NCI-H345 treated with DMSO at 0.1 percent for 48 hours (cell line): ENCODE results near the gene NUBPL.
"Not testable (repeated sequence)": the region's sequence is repeated elsewhere in the genome, so short reads cannot be mapped to it uniquely, and the experiment has no call there.

Source experiments
- DNase-seq: peaks from one replicate; lab custom pipeline; 2025; ENCODE audit not compliant: unreplicated experiment; lab: John Stamatoyannopoulos, UW

Gene NUBPL

DNA sequence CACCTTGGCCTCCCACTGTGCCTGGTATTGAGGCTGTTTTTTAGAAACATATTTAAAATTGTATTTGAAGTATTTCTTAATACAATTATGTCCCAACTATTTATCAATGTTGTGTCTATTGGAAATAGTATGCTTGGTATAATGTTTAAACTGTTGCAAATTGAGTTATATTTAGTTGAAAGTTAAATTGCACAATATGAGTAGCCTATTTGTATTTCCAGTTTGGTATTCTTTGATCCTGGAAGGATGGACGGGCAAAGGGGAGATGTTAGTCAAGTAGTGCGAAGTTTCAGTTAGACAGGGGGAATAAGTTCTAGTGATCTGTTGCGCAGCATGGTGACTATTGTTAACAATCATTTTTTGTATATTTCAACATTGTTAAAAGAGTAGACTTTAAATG is 111.5 kb downstream of the NUBPL start:
- DNase-seq = no peak

DNA sequence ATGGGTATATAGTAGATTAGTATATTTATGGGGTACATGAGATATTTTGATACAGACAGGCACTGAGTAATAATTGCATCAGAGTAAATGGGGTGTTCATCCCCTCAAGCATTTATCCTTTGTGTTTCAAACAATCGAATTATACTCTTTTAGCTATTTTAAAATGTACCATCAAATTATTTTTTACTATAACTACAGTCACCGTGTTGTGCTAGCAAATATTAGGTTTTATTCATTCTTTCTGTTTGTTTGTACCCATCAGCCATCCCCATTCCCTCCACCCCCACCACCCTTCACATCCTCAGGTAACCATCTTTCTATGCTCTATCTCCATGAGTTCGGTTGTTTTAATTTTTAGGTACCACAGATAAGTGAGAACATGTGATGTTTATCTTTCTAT is 115.8 kb downstream of the NUBPL start:
- DNase-seq = no peak

DNA sequence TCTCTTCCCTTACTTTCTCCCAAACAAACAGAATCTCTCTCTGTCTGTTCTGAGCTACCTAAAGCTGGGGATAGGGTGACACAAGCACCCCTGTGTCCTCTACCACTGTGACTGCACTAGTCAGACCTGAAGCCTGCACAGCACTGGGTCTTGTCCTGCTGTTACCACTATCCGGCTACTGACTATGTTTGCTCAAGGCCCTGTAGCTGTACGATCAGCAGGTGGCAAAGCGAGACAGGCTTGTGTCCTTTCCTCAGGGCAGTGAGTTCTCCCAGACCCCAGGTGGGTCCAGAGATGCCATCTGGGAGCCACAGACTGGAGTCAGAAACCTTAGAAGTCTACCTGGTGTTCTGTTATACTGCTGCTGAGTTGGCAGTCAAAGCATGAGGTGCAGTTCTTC is 116.4 kb downstream of the NUBPL start:
- DNase-seq = no peak

DNA sequence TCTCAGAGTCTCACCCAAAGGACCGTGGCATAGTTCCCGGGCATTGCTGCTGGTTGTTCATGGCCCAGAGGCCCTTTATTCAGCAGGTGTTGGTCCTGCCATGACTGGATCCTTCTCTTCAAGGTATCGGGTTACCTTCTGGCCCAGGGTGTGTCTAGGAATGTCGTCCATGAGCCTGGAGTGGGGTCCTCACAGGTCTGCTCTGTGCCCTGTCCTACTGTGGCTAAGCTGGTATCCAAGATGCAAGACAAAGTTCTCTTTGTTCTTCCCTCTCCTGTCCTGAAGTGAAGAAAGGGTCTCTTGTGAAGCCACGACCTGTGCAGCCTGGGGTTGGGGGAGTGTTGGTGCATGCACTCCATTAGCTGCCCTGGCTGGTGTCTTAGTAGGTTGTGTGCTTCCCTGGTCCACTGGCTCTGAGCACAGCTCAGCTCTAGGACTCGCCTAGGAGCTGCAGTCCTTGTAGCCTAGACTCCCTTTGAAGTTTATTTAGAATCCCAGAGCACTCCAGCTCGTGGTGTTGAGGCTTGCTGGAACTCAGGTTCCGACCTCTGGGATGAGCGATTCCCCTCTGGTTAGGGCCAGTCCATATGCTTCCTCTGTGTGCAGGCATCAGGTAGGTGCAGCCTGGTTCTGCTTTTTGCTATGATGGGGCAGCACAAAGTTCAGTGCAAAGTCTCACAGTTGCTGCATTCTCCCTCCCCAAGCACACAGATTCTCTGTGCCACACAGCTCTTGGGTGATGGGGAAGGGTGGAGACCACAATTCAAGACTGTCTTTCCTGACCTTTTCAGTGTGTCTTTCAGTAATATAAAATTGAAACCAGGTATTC is 117.4 kb downstream of the NUBPL start:
- DNase-seq = no peak

DNA sequence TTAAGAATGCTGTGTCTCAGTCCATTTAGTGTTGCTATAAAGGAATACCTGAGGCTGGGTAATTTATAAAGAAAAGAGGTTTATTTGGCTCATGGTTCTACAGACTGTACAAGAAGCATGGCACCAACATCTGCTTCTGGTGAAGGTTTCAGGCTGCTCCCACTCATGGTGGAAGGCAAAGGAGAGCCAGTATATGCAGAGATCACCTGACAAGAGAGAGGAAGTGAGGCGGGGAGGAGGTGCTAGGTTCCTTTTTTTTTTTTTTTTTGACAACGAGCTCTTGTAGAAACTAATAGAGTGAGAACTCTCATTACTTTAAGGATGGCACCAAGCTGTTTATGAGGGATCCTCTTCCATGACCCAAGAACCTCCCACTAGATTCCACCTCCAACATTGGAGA is 121.6 kb downstream of the NUBPL start:
- no peak for DNase-seq

DNA sequence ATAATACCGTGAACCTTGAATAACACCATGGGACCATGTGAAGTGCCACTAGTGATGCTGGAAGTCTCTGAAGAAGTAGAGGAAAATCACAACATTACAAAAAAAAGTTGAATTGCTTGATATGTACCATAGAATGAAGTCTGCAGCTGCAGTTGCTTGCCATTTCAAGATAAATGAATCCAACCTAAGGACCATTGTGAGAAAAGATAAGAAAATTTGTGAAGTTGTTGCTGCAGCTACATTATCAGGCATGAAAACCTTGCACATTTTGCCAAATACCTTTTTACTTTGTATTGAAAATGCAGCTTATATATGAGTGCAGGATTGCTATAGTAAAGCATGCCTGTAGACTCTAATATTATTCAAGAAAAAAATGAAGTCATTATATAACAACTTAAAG is 126.5 kb downstream of the NUBPL start:
- no peak for DNase-seq

DNA sequence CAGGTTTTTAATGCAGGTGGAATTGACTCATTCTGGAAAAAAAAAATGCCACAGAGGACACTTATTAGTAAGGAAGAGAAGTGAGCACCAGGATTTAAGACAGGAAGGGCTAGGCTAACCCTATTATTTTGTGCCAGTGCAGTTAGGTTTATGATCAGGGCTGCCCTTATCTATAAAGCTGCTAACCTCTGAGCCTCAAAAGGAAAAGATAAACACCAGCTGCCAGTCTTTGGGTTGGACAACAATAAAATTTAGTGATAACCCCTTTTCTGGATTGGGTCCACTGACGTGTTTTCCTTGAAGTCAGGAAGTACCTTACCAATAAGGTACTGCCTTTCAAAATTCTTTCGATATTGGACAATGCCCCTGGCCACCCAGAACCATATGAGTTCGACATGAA is 128.9 kb downstream of the NUBPL start:
- DNase-seq = no peak

DNA sequence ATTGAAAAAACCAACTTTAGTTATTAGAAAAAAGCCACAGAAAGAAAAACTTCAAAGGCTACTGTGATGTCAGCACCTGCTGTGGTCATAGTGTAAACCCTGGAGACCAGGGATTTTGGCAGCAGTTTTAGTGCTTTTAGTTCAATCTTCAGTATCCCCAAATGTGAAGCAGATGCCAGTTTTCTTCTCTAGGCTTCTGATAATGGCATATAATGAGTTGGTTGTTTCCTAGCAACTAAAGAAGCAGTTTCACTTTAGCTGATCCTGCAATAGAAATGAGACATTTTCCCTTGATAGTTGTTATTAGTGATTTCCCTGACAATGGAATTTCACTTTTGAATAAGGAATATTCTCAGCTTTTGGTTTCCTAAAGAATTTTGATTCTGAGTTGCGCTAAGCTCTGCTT is 131.2 kb downstream of the NUBPL start:
- DNase-seq = no peak

DNA sequence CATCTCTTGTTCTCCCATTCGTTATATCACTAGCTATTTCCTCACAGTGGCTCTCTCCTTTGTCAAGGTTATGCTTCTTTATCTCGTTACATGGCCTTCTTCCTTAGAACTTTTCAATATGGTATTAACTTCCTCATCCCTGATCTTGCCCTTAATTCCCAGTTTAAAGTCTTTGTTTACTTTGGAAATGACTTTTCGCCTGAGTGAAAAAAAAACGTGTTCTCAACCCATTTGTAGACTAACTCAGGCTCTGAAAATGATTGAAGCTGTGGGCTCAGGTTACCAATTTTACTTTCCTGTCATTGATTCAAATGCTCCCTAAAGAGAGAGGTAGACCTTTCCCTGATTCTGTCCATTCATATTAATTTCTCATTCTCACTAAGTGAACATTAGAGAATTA is 135.2 kb downstream of the NUBPL start:
- no peak for DNase-seq

DNA sequence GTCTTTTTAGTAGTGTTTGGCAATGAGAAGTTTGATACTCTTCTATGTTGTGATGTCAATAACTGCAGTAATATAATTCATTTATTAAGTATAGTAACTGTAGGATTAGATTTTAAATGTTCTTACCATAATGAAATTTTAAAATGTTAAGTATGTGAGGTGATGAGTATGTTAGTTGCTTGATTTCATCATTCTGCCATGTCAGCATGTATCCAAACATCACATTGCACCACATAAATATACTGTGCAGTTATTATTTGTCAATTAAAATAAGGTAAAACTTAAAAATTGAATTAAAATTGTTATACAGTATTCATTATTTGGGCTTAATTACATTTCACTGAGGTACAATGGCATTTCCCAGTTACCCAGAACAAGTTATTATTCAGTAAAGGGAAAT is 138.6 kb downstream of the NUBPL start:
- DNase-seq = no peak

DNA sequence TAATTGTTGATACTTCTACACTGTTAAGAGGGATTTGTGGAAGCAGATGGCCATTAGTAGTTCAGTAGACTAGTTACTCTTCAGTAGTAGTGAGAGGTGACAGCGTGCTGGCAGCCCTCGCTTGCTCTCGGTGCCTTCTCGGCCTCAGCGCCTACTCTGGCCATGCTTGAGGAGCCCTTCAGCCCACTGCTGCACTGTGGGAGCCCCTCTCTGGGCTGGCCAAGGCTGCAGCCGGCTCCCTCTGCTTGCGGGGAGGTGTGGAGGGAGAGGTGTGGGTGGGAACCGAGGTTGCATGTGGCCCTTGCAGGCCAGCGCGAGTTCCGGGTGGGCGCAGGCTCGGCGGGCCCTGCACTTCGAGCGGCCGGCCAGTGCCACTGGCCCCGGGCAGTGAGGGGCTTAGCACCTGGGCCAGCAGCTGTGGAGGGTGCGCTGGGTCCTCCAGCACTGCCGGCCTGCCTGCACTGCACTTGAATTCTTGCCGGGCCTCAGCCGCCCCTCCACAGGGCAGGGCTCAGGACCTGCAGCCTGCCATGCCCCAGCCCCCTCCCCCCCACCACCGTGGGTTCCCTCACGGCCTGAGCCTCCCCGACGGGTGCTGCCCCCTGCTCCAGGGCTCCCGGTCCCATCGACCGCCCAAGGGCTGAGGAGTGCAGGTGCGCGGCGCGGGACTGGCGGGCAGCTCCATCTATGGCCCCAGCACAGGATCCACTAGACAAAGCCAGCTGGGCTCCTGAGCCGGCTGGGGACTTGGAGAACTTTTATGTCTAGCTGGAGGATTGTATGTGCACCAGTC is 139.3 kb downstream of the NUBPL start:
- no peak for DNase-seq

DNA sequence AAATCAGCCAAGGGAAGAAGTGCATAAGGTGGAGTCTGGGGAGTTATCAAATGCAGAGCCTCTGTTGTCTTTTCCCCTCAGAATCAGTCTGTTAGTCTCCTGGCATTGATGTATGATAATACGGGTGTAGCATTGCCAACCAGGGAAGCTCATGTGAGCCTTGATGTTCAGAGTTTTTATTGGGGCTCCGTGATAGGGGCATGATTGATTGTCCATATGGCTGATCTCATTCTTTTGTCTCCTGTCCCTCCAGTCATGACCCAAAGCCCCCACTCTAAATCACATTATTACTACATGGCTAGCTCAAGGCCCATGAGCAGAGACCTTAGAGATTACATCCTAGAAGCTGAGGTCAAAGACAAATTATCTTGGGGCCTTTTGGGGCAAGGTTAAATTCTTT is 140.9 kb downstream of the NUBPL start:
- DNase-seq = no peak

DNA sequence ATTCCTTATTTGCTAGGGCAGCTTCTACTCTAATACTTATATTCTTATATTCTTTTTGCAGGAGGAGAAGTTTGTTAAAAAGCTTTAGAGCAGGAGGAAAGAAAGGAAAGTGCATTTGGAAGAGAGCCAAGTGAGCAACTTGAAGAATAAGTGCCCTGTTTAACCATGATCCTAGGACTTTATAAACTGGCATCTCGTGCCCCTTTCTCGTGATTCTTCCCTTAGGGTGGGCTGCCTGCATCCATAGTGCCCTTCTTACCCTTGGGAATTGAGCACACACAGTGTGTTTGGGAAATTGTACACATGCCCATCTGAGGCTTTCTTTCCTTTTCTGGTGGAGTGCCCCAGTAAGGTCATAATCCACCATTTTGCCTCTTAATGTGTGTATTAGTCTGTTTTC is 141.9 kb downstream of the NUBPL start:
- no peak for DNase-seq

DNA sequence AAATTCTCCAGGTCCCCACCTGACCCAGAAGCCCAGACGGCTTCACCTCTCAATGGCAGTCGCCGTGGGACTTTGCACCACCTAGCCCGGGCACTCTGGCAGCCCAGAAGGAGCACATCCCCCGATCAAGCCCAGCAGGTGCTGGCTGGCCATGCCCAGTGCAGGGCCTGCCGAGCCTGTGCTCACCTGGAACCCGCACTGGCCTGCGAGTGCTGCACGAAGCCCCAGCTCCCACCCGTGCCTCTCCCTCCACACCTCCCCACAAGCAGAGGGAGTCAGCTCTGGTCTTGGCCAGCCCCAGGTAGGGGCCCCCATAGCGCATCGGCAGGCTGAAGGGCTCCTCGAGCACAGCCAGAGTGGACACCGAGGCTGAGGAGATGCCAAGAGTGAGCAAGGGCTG is 144.5 kb downstream of the NUBPL start:
- no peak for DNase-seq

DNA sequence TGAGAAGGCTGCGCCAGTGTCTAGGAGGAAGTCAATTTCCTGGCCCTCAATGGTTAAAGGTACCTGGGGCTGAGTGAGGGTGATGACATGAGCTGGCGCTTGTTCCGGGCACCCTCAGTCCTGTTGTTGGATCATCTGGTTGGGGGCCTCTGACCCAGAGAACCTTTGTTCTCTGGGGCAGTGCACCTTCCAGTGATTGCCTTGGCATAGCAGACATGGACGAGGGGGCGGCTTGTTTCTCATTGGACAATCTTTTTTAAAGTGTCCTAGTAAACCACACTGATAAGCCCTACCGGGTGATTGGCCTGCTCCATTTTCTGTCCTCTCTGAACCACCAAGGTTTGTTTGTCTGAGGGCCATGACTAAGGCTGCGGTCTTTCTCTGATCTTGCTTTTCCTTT is 147.5 kb downstream of the NUBPL start:
- DNase-seq = not testable (repeated sequence)

DNA sequence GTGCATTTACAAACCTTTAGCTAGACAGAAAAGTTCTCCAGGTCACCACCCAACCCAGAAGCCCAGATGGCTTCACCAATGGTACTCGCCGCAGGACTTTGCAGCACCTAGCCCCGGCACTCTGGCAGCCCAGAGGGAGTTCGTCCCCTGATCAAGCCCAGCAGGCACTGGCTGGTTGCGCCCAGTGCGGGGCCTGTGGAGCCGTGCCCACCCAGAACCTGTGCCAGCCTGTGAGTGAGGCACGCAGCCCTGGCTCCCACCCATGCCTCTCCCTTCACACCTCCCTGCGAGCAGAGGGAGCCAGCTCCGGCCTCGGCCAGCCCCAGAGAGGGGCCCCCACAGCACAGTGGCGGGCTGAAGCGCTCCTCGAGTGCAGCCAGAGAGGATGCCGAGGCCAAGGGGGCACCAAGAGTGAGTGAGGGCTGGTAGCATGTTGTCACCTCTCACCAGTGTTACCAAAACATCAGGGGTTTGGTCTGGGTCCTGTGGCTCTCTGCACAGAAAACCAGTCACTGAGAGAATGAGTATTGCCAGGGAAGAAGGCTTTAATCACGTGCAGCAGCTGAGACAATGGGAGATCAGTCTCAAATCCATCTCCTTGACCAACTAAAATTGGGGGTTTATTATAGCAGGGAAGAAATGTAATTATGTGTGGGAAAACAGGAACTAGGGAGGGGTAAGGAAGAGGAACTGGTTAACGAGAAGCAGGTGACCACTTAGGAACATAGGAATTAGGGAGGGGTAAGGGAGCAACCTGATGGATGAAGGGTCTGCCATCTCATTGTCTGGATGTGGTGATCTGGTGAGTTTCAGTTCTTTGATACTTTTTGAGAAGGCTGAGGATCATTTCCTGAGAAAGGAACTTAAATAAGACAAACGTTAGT is 151.3 kb downstream of the NUBPL start:
- no peak for DNase-seq

DNA sequence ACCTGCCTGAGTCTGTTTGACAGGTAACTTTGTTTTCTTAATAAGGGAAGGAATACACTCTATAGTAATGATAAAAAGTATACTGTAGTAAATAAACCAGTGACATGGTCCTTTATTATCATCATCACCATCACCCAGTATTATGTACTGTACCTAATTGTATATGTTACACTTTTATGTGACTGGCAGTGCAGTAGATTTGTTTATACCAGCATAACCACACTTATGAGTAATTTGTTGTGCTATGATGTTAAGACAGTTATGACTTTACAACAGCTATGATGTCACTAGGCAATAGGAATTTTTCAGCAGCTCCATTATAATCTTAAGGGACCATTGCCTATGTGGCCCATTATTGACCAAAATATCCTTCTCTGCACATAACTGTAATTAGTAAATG is 155.0 kb downstream of the NUBPL start:
- DNase-seq = no peak

DNA sequence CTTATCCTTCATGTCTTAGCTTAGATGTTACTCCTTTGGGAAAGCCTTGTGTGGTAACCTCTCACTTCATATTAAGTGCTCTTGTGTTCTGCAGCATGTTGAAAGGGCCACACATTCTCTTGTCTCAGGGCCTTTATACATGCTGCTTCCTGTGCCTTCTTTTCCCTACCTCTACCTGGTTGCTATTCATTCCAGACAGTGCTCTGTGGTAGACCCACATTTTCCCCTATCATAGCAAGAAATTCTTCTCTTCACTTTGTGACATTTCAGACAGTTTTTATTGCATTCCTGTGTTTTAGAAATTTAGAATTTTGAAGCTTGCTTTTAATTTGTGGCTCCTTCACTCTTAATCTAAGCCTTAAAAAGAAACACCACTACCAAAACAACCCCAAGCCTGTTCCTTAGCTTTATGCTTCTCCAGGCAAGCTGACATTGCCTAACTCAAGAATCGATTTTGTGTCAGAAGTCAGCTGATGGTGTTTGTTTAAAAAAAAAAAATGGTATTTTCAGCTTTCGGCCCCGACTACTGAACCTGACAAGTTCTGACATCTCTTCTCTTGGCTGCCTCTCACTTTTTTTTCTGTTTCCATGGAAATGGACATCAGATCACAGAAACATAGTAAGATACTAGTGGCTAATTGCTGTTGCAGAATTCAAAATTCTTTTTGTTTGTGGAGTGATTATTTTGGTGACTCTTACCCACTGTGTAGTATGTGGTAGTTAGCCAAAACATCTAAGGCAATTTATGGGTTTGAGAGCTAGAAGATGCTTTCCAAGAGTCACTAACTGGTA is 156.3 kb downstream of the NUBPL start:
- no peak for DNase-seq

DNA sequence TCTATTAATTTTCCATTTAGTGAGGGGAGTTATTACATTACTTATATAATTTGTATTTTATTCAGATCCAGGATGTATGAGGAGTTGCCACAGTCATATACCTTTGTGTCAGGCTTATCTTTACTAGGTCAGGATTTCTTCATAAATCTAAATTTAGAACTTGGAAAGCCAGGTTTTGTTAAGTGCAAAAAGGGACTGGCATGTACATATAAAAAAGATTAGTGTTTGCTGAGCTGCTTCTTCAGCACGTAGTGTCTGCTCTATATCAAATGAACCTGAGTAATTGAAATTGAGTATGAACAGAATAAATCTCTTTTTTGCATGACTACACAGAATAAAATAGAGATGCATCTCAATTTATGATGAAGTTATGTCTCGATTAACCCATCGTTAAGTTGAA is 157.4 kb downstream of the NUBPL start:
- DNase-seq = no peak

DNA sequence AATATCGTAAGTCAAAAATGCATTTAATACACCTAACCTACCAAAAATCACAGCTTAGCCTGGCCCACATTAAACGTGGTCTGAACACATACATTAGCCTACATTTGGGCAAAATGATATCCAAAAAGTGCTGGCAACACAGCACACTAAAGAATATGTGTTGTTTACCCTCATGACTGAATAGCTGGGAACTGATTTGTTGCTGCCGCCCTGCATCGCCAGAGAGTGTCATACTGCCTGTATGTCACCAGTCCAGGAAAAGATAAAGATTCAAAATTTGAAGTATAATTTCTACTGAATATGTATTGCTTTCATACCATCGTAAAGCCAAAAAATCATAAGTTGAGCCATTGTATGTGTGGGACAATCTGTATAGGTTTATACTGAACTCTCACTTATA is 157.8 kb downstream of the NUBPL start:
- no peak for DNase-seq

DNA sequence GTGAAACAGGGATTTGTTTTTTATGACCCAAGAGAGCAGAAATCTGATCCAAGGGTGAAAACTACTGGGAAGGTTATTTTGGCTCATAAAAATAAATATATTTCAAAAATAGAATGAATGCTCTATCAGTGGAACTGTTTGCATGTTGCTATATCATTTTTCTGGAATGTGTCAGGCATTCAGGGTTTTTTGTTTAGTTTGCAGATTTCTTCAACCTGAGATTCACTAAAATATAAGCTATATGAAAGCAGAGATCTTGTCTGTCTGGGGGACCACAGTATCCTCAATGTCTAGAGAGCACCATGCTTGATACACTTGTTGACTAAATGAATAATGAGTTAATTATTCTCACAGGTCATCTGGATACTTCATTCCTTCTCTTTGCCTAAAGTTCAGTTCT is 165.1 kb downstream of the NUBPL start:
- DNase-seq = no peak
